Loucy (cell line): ENCODE results near the gene RPRD1A.

Source experiments
- CTCF ChIP-seq: fragments of 200-600 bp; sonication (generic); conservative IDR thresholded peaks from 2 replicates; pipeline ENCODE4 v1.5.1; 2014; ENCODE audit warnings: mild to moderate bottlenecking, antibody characterized with exemption, low read length
- EZH2phosphoT487 ChIP-seq: fragments of 200-600 bp; IDR thresholded peaks from 2 replicates; pipeline ENCODE4 v1.6.1; 2018; ENCODE audit warnings: antibody characterized with exemption, mild to moderate bottlenecking, moderate library complexity, borderline replicate concordance

- no peak for TF ChIP-seq CTCF
- no peak for TF ChIP-seq EZH2phosphoT487
These were observed 50.1 kb downstream of the RPRD1A start for GRCh38 chr18:36017232-36017631.
